H1 (cell line): ENCODE data around the gene GNS. TPM values are rescaled to one million over a fixed set of nuclear protein-coding genes. Genes with fewer than 3 reads are reported as not detected.

ENCODE experiments used
- CTCF ChIA-PET: fragments of 300-600 bp; sonication (Branson Sonifier 250); formaldehyde crosslinking; loops from one replicate; lab custom pipeline; 2021; ENCODE audit not compliant: partially characterized antibody; lab: Charles Lee
- POLR2A ChIA-PET: fragments of 300-600 bp; sonication (Branson Sonifier 250); formaldehyde crosslinking; loops from one replicate; lab custom pipeline; 2021; ENCODE audit warnings: inconsistent platforms; ENCODE audit not compliant: partially characterized antibody; lab: Charles Lee
- DNase-seq, 2 experiments: peaks; one replicate each; pipeline versions ENCODE4 v3.0.0 to v3.0.0-alpha.2; 2010 to 2022; ENCODE audit warnings: low spot score in 2 of 2, low read depth in 1 of 2, mixed read lengths in 1 of 2
- FAIRE-seq: peaks from 2 replicates; lab custom pipeline; 2011; peaks lifted over from hg19 to GRCh38; lab: Jason Lieb, UNC
- H2AFZ ChIP-seq: 2 replicates; pipeline ENCODE4 v1.8.1; 2012; ENCODE audit warnings: low read length, inconsistent platforms
- H2AK5ac ChIP-seq: 2 replicates; pipeline ENCODE4 v1.6.1; 2013; ENCODE audit warnings: low read depth, low read length
- H2BK120ac ChIP-seq: replicated peaks from 2 replicates; pipeline ENCODE3; 2013; ENCODE audit warnings: low read depth, low read length, inconsistent platforms
- H2BK12ac ChIP-seq: 2 replicates; pipeline ENCODE4 v1.6.1; 2013; ENCODE audit warnings: low read depth, low read length
- H2BK15ac ChIP-seq: 2 replicates; pipeline ENCODE4 v1.6.1; 2013; ENCODE audit warnings: low read length
- H2BK20ac ChIP-seq: 2 replicates; pipeline ENCODE4 v1.6.1; 2013; ENCODE audit warnings: low read length
- H2BK5ac ChIP-seq: 2 replicates; pipeline ENCODE4 v1.6.1; 2013; ENCODE audit warnings: low read depth, low read length
- H3K14ac ChIP-seq: 2 replicates; pipeline ENCODE4 v1.6.1; 2013; ENCODE audit warnings: inconsistent platforms; ENCODE audit not compliant: insufficient read length
- H3K18ac ChIP-seq: 2 replicates; pipeline ENCODE4 v1.6.1; 2013; ENCODE audit warnings: low read length; ENCODE audit errors: extremely low read depth
- H3K23ac ChIP-seq: 2 replicates; pipeline ENCODE4 v1.6.1; 2013; ENCODE audit warnings: inconsistent platforms; ENCODE audit not compliant: insufficient read length
- H3K23me2 ChIP-seq: 2 replicates; pipeline ENCODE4 v1.6.1; 2013; ENCODE audit warnings: low read depth, low read length
- H3K27ac ChIP-seq: 2 replicates; pipeline ENCODE4 v1.6.1; 2011; ENCODE audit warnings: low read depth, low read length, inconsistent platforms
- H3K27me3 ChIP-seq, 4 experiments: replicated peaks in 1 of 4; 1 replicate in 1 of 4; 2 replicates in 3 of 4; pipeline versions ENCODE4 v1.6.1 to v1.8.1; 2011 to 2013; ENCODE audit warnings: low read length in 3 of 4, mild to moderate bottlenecking in 3 of 4, inconsistent platforms in 2 of 4, mixed read lengths in 2 of 4, moderate library complexity in 1 of 4; ENCODE audit not compliant: control insufficient read depth in 3 of 4, insufficient read depth in 3 of 4; ENCODE audit errors: extremely low read depth in 1 of 4
- H3K36me3 ChIP-seq, 4 experiments: 2 replicates each; pipeline versions ENCODE4 v1.6.1 to v1.8.1; 2011 to 2013; ENCODE audit warnings: mild to moderate bottlenecking in 4 of 4, low read length in 3 of 4, moderate library complexity in 2 of 4, control low read depth in 1 of 4, inconsistent platforms in 1 of 4; ENCODE audit not compliant: insufficient read depth in 4 of 4, control insufficient read depth in 2 of 4
- H3K4ac ChIP-seq: replicated peaks from 2 replicates; pipeline ENCODE3; 2013; ENCODE audit warnings: low read length, low read depth, mixed read lengths, inconsistent platforms; ENCODE audit not compliant: insufficient read length
- H3K4me1 ChIP-seq, 4 experiments: replicated peaks in 1 of 4; 1 replicate in 1 of 4; 2 replicates in 3 of 4; pipeline versions ENCODE4 v1.6.1 to v1.8.1; 2011 to 2013; ENCODE audit warnings: low read length in 3 of 4, inconsistent platforms in 2 of 4, mixed read lengths in 1 of 4; ENCODE audit not compliant: insufficient read depth in 4 of 4, control insufficient read depth in 3 of 4
- H3K4me2 ChIP-seq, 2 experiments: 2 replicates each; pipeline versions ENCODE4 v1.6.1 to v1.8.1; 2011 to 2013; ENCODE audit warnings: low read depth in 2 of 2, low read length in 2 of 2, control low read depth in 1 of 2, inconsistent platforms in 1 of 2, mild to moderate bottlenecking in 1 of 2; ENCODE audit not compliant: insufficient read depth in 1 of 2
- H3K4me3 ChIP-seq, 4 experiments: fragments of 200-600, 300-600 bp in 1 of 4; sonication (generic), shearing (Covaris generic), sonication (Bioruptor Twin) in 1 of 4; 2 replicates each; pipeline versions ENCODE4 v1.5.1 to v1.8.1; 2011 to 2016; ENCODE audit warnings: low read length in 4 of 4, low read depth in 3 of 4, control low read depth in 2 of 4, inconsistent platforms in 2 of 4, mild to moderate bottlenecking in 2 of 4, mixed read lengths in 1 of 4, moderate library complexity in 1 of 4; ENCODE audit not compliant: insufficient read depth in 2 of 4; ENCODE audit errors: extremely low read depth in 1 of 4
- H3K56ac ChIP-seq: replicated peaks from 2 replicates; pipeline ENCODE3; 2013; ENCODE audit warnings: low read depth, mild to moderate bottlenecking, mixed read lengths, low read length, inconsistent platforms; ENCODE audit not compliant: insufficient read length
- H3K79me1 ChIP-seq: 2 replicates; pipeline ENCODE4 v1.6.1; 2013; ENCODE audit warnings: low read depth, low read length, control low read depth
- H3K79me2 ChIP-seq, 2 experiments: 2 replicates each; pipeline versions ENCODE4 v1.6.1 to v1.8.1; 2012 to 2013; ENCODE audit warnings: low read length in 2 of 2, mild to moderate bottlenecking in 2 of 2, inconsistent platforms in 1 of 2; ENCODE audit not compliant: insufficient read depth in 2 of 2, control insufficient read depth in 1 of 2
- H3K9ac ChIP-seq, 4 experiments: replicated peaks in 1 of 4; 1 replicate in 1 of 4; 2 replicates in 3 of 4; pipeline versions ENCODE4 v1.6.1 to v1.8.1; 2011 to 2013; ENCODE audit warnings: low read depth in 3 of 4, low read length in 3 of 4, control low read depth in 2 of 4, mild to moderate bottlenecking in 2 of 4, moderate library complexity in 2 of 4, inconsistent platforms in 1 of 4; ENCODE audit errors: extremely low read depth in 1 of 4
- H3K9me3 ChIP-seq, 2 experiments: 2 replicates each; pipeline versions ENCODE4 v1.6.1 to v1.8.1; 2012 to 2013; ENCODE audit warnings: mild to moderate bottlenecking in 2 of 2, moderate library complexity in 2 of 2, control low read depth in 1 of 2, inconsistent platforms in 1 of 2, low read depth in 1 of 2, low read length in 1 of 2, mixed read lengths in 1 of 2; ENCODE audit not compliant: insufficient read depth in 2 of 2
- H4K20me1 ChIP-seq, 2 experiments: replicated peaks in 1 of 2; 2 replicates each; pipeline versions ENCODE3 to v1.8.1; 2011 to 2013; ENCODE audit warnings: inconsistent platforms in 2 of 2, low read length in 2 of 2, mild to moderate bottlenecking in 1 of 2; ENCODE audit not compliant: insufficient read depth in 2 of 2, control insufficient read depth in 1 of 2
- H4K5ac ChIP-seq: 2 replicates; pipeline ENCODE4 v1.6.1; 2013; ENCODE audit warnings: low read length, low read depth, mixed read lengths, inconsistent platforms; ENCODE audit not compliant: insufficient read length
- H4K8ac ChIP-seq: 2 replicates; pipeline ENCODE4 v1.8.0; 2013; ENCODE audit warnings: mild to moderate bottlenecking, moderate library complexity, low read length, inconsistent platforms; ENCODE audit not compliant: insufficient read depth; ENCODE audit errors: extremely low read depth
- H4K91ac ChIP-seq: replicated peaks from 2 replicates; pipeline ENCODE3; 2013; ENCODE audit warnings: low read length, mixed read lengths, inconsistent platforms; ENCODE audit not compliant: insufficient read length
- CBX5 ChIP-seq: fragments of 300-800, 300-1000 bp; sonication (generic); IDR thresholded peaks from 2 replicates; pipeline ENCODE4 v1.7.1; 2016; ENCODE audit warnings: antibody characterized with exemption, low read length, low read depth
- CBX8 ChIP-seq: fragments of 300-800, 300-1000 bp; sonication (generic); IDR thresholded peaks from 2 replicates; pipeline ENCODE4 v1.7.1; 2016; ENCODE audit warnings: low read depth, low read length, borderline replicate concordance
- EP300 ChIP-seq, 2 experiments: IDR thresholded peaks; 1 replicate in 1 of 2; 2 replicates in 1 of 2; pipeline ENCODE4 v1.6.1; 2011 to 2012; ENCODE audit warnings: low read depth in 2 of 2, low read length in 2 of 2, mild to moderate bottlenecking in 2 of 2, borderline replicate concordance in 1 of 2, inconsistent platforms in 1 of 2, moderate library complexity in 1 of 2
- GABPA ChIP-seq: IDR thresholded peaks from 2 replicates; pipeline ENCODE4 v1.6.1; 2011; ENCODE audit warnings: mild to moderate bottlenecking, low read length, moderate library complexity, borderline replicate concordance; ENCODE audit not compliant: insufficient read depth
- KDM1A ChIP-seq: fragments of 200-600, 300-600 bp; sonication (generic); IDR thresholded peaks from 2 replicates; pipeline ENCODE4 v1.7.1; 2016; ENCODE audit warnings: mild to moderate bottlenecking, low read length, borderline replicate concordance
- TEAD4 ChIP-seq: IDR thresholded peaks from 2 replicates; pipeline ENCODE4 v1.6.1; 2012; ENCODE audit warnings: low read depth, low read length, inconsistent platforms, mixed read lengths
- WGBS, 2 experiments: shearing (Covaris generic) in 1 of 2; methylation state at CpG; one replicate each; pipeline versions ENCODE4 v1.1.6 to v1.1.7; 2013 to 2015; ENCODE audit warnings: low lambda C conversion rate in 2 of 2, mixed read lengths in 2 of 2, inconsistent platforms in 1 of 2, low coverage in 1 of 2, missing lambda C conversion rate in 1 of 2; ENCODE audit not compliant: insufficient replicate concordance in 2 of 2, insufficient coverage in 1 of 2, insufficient read length in 1 of 2; ENCODE audit errors: extremely low coverage in 1 of 2, missing lambda C conversion rate in 1 of 2; 5-methylcytosine and 5-hydroxymethylcytosine counted together
- polyA plus RNA-seq, 7 experiments: library from polyadenylated mRNA; depleted of rRNA in 3 of 7; stranded (reverse) in 5 of 7; unstranded in 2 of 7; fragments of >200 nt in 5 of 7; fragments of 200-250 nt in 2 of 7; gene quantifications; 1 replicate in 5 of 7; 2 replicates in 1 of 7; 4 replicates in 1 of 7; pipeline versions ENCODE4 v1.2.1 to v1.2.3, GENCODE V29; 2011 to 2013; ENCODE audit warnings: missing spikeins in 2 of 7, mixed read lengths in 2 of 7
- total RNA-seq: library from RNA; stranded (reverse); fragmentation: NEBNext Ultra II Directional; extraction: Animal tissue kit (Norgen Biotek cat#: 25700); gene quantifications from 2 replicates; pipeline ENCODE4 v1.2.1, GENCODE V29; 2021

Gene GNS
- total and polyA plus RNA-seq, 2 of the 8 experiments (the other 6 are each of a cell fraction or from before 2014, with no cell fraction given), result 16.0 to 28.5 TPM

GRCh38 chr12:64752833-64753238, 6.4 kb downstream of the GNS start:
- no peak overlapping the region for H2AK5ac ChIP-seq
- no peaks in the 10 kb centered on the region for H3K4me1 ChIP-seq
- H3K18ac ChIP-seq, result no peak overlapping the region
- peaks cover 0 to 20% (median 2%) of the 10 kb centered on the region in 4 experiments; a peak in 3 of 8 replicates for H3K36me3 ChIP-seq
- H3K23me2 ChIP-seq, result no peaks in the 10 kb centered on the region
- H3K4me2 ChIP-seq, result no peak overlapping the region
- no peak overlapping the region for H2BK12ac ChIP-seq
- ChIA-PET POLR2A (interaction anchor here (0.6 kb wide), 1 partner anchor 332 kb away, joined by 3 read pairs; no protein-coding TSS in a partner anchor), CTCF (interaction anchor here (0.6 kb wide), 1 partner anchor 147 kb away, joined by 3 read pairs; no protein-coding TSS in a partner anchor)
- no peak overlapping the region for H4K8ac ChIP-seq
- no peak overlapping the region for H2BK20ac ChIP-seq
- WGBS, 2 experiments, result 85% methylated on average over 4 of the region's 4 CpGs; no CpG with 5 or more reads in 1 of the 2 experiments
- H3K27ac ChIP-seq, result no peak overlapping the region
- no peak overlapping the region for H2BK5ac ChIP-seq
- H3K79me2 ChIP-seq, result peaks cover 0 to 10% of the 10 kb centered on the region in 2 experiments; a peak in 2 of 4 replicates
- FAIRE-seq (no peak), DNase-seq (no peak)
- no peak overlapping the region for H2BK15ac ChIP-seq
- H4K20me1 ChIP-seq, result peaks cover 0 to 4% of the 10 kb centered on the region in 2 experiments
- H4K91ac ChIP-seq, result no peak overlapping the region
- no peaks in the 10 kb centered on the region for H3K27me3 ChIP-seq
- no peak overlapping the region for H3K23ac ChIP-seq
- TF ChIP-seq GABPA, result no peak
- no peak for TF ChIP-seq CBX5
- TF ChIP-seq KDM1A, result no peak
- TF ChIP-seq CBX8, result no peak
- TF ChIP-seq TEAD4, result no peak
- TF ChIP-seq EP300 (IDR thresholded peaks at IDR 0.05; ENCODE audit: borderline replicate concordance in 1 of 2, low read depth in 2 of 2, low read length in 2 of 2), result no peak
- H2AFZ ChIP-seq, result no peak overlapping the region
- H3K9me3 ChIP-seq, result no peaks in the 10 kb centered on the region
- no peak overlapping the region for H3K56ac ChIP-seq
- H3K79me1 ChIP-seq, result peaks cover 2% of the 10 kb centered on the region; the same call in 1 of the 2 replicates
- no peak overlapping the region for H2BK120ac ChIP-seq
- H3K4me3 ChIP-seq, result no peak overlapping the region
- no peak overlapping the region for H3K9ac ChIP-seq
- no peak overlapping the region for H4K5ac ChIP-seq
- H3K4ac ChIP-seq, result no peak overlapping the region
- no peak overlapping the region for H3K14ac ChIP-seq
